HG03571 (cell line): Measurements from ENCODE around the gene SNX13.

Experiments
- ATAC-seq: cut with Tn5 transposase; IDR thresholded peaks from one replicate; pipeline ENCODE4 v1.9.1; 2021; ENCODE audit not compliant: unreplicated experiment

Gene SNX13

GRCh38 chr7:17946591-17946990 is 6.3 kb upstream of the SNX13 start:
- no peak for ATAC-seq

DNA sequence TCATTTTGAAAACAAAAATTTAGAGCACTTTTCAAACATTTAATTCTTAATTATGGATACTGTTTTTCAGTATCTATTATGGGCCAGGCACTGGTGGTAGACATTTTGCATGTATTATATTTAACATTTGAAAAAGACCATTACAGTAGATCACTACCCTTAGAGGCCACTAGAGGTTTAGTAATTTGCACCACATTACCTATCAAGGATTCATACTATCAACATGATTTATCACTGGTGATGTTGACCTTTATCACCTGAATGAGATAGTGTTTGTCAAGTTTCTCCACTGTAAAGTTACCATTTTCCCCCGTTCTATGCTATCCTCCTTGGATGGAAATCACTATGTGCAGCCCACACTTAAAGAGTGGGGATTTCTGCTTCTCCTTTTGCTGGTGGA is 4.4 kb upstream of the SNX13 start:
- ATAC-seq: no peak

DNA sequence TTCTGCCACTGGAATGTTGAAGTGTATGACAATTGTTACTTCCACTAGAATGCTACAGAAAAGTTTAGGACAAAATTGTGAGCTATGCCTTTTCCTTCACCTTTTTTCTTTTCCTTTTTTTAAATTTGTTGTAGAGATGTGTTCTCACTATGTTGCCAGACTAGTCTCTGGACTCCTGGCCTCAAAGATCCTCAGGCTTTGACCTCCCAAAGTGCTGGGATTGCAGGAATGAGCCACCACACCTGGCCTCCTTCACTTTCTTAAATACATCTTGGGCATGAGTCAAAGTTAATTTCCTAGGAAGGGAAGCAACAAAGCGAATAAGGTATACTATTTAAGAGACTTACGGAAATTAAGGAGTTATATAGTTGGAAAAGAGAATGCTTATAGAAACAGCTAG is 2.7 kb upstream of the SNX13 start:
- no peak for ATAC-seq

DNA sequence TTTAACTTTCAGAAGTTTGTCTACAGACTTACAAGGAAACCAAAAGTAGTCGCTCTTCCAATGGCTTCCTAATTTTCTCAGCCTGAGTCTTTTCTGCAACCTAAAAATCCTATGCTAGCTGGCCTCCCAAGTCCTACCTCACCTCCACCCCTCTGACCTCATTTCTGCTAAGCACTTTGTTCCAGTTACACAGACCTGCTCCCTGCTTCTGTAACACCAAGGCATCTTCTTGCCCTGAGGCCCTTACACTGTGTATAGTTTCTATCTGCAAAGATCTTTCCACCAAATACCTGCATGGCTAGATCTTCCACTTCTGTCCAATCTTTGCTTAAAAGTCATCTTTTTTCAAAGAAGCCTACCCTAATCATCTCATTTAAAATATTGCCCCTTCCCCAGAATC is 1.9 kb upstream of the SNX13 start:
- ATAC-seq: no peak

DNA sequence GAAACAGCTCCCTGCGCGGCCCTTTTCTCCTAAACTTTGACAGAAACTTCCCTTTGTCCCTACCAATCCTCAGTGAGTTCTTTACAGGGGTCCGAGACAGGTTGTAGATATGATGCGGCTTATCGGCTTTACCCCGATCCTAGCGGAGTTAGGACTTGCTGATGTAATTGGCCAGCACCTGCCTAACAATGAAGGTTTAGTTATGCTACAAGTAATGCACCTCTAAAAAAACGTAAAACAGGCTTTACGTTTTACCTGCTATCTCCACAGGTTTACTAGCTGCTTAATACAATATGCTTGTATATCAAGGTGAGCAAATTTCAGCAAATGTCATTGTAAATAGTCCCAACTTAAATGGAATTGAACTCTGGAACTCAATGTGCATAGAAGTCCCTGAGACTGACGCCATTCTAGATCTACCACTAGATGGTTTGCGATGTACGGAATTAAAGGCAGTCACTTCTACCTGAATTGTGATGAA is 697 bp upstream of the SNX13 start:
- no peak for ATAC-seq

DNA sequence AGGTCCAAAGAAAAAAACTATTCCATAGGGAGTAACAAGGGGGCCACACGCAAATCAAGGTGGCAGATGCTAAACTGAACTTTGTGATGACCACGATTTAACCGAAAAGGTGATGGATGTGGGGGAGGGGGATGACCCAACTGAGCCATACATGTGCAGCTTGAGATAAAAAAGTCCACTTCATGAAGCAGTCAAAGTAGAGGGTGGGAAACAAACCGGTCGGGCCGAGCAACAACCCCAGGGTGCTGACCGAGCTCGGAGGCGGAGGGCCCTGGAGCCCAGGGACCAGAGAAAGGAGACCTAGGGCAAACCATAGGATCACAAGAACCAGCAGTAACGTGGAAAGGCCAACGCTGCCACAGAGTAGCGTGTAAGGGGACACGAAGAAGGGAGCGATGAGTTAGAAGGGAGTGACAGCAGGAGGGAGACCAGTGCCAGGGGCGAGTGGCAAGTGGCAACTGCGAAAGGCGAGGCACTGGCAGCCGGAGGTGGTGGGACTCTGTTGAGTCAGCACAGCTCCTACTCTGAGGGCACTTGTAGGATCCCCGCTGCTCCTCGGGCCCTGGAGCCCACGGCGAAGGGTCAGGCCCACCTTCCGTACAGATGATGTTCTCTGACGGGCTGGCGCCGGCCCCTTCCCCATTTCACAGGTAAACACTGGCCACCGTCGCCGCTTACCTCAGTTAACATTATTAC is 540 bp downstream of the SNX13 start:
- peak; percentile 32 for ATAC-seq

DNA sequence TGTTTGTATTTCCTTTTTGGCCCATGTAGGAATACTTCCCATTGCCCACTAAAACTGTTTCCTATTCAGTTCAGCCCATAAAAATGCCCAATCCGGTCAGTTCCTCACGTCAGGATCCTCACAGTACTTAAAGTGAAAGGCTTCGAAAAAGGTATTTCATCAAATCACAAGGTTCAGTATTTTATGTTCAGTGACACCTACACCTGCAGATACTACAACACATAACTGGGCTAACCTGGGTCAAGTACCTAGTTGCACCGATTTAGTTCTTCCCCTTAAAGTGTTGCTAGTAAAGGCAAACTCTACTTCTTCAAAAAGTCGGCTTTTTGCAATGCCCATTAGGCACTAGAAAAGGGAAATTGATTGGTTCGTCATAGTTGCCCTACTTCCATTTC is 1.1 kb downstream of the SNX13 start:
- ATAC-seq: no peak

GRCh38 chr7:17937506-17938120 is 2.7 kb downstream of the SNX13 start:
- no peak for ATAC-seq

DNA sequence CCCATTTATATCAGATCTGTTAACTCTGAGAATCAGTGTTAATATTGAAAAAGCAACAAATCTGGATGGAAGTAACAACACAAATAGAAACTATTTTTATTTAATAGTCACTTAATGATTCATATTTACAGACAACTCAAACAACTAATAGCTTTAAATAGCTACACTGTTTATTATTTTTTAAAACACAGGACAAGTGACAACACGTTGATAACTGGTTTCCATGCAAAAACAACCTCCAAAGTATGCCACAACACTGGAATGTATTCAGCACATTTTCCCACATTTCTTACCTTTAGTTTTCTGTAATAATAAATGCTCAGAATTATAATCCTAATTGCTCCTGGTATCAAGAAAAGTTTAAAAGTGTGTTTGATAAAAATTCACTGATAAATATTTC is 4.0 kb downstream of the SNX13 start:
- ATAC-seq: no peak

DNA sequence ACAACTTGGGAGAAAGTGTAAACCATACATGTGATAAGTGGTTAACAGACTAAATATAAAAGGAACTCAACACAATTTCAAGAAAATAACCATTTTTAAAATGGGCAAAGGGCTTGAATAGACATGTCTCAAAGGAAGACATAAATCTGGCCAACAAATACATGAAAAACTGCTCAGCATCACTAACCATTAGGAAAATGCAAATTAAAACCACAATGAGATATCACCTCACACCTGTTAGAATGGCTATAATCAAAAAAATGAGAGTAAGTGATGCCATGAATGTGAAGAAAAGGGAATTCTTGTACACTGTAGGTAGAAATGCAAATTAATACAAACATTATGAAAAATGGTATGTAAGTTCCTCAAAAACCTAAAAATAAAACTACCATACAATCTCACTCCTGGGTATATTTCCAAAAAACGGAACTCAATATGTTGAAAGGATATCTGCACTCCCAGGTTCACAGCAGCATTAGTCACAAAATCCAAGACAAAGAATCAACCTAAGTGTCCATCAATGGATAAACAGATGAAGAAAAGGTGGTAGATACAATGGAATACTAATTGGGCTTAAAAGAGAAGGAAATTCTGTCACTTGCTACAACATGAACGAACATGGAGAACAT is 5.6 kb downstream of the SNX13 start:
- ATAC-seq: no peak

DNA sequence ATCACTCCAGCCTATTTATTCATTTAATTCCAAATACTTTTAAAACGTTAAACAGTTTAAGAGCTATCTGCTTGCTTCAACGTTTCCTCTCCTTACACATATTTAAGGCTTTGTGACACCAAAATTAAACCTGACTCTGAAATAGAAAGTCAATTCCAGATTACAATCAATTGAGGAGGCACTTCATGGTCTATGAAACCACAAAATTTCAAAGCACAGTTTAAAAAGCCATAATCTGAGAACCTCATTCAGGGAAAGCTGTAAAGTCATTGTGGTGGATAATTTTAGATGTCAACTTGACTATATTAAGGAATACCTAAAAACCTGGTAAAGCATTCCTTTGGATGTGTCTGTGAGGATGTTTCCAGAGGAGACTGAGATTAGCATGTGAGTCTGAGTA is 6.2 kb downstream of the SNX13 start:
- no peak for ATAC-seq

GRCh38 chr7:17932770-17933169 is 7.5 kb downstream of the SNX13 start:
- ATAC-seq: no peak

DNA sequence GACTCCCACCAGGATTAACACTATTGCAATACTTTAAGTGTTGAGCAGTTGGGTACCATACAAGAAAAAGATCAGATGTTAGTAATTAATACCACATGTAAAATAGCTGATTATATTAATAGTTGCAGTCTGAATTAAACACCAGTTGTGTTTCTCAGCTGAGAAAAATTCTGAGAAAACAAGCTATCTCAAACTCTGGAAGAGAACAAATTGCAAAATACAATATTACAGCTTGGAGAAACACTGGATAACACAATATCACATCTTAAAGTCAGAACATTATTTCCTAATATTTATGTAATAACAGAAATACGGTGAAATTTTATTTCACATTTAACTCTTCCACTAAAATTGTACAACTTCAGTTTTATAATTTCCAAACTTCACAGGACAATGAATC is 9.2 kb downstream of the SNX13 start:
- ATAC-seq: no peak

GRCh38 chr7:17930546-17930945 is 9.7 kb downstream of the SNX13 start:
- ATAC-seq: no peak

DNA sequence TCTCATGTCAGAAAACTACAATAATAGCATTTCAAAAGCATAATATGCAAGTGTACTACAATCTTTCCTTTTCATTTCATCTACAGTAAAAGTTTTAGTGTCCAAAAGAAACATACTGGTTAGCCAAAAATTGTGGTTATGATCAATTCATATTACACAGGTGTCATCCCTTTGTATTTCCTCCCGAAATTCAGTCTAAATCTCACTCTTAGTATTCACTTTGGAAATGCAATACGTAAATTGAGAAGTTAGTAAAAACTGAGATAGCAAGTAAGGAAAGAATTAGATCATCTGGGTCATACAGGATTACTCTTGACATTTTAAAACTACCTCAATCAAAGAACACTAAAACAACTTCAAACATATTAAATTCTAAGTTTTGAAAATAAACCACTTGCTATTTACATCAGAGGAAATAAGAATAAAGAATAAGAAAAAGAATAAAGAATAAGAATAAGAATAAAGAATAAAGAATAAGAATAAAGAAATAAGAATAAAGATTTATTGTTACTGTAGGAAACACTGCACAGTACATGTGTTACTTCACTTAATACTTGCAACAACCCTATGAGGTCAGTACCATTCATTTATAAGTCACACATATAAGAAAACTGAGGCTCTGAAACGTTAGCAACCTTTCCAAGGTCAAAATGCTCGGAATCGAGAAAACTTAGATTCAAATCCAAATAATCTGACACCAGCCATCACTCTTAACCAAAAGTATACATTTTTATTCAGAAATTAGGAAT is 10.5 kb downstream of the SNX13 start:
- no peak for ATAC-seq

DNA sequence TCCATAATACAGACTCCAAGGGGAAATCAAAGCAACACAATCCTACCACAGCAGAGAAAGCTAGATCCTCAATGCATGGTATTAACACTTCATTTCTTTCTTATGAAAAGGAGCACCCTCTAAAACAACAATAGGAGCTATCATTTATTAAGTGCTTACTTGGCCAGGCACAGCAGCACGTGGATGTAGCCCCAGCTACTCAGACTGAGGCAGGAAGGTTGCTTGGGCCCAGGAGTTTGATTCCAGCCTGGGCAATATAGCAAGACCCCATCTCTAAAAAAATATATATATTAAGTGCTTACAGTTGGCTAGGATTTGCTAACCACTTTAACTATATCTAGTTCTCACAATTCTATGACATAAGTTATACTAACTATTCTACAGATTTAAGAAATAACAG is 12.2 kb downstream of the SNX13 start:
- no peak for ATAC-seq

DNA sequence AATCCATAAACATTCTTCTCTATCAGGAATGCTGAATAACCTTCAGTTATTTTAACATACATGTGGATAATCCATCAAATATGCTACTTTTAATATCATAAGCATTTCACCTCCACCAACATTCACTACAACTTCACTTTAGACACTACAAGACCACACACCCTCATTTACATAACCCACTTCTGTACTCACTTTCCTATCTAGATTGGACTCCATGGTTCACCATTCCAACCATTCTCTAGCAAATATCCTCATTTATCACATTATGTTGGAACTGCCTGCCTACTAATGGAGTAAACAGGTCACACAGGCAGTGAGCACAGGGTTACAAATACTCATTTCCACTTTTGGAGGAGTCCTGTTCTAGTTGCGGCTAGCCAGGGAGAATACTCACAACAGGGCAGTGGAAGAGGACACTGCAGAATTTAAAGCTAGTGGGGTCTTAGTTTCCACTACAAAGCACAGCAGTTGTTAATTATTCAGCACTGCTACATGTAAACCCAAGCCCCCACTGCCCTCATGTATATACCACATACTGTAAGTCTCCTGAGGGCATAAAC is 18.4 kb downstream of the SNX13 start:
- no peak for ATAC-seq

DNA sequence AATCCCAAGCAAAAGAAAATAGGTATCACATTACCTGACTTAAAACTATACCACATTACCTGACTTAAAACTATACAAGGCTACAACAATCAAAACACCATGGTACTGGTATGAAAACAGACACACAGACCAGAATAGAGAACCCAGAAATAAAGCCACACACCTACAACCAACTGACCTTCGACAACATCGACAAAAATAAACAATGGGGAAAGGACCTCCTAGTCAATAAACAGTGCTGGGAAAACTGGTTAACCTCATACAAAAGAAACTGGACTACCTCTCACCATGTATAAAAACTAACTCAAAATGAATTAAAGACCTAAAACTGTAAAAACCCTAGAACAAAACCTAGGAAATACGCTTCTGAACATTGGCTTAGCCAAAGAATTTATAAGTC is 22.5 kb downstream of the SNX13 start:
- no peak for ATAC-seq

GRCh38 chr7:17916786-17917185 is 23.5 kb downstream of the SNX13 start:
- ATAC-seq: no peak

GRCh38 chr7:17915796-17916195 is 24.5 kb downstream of the SNX13 start:
- no peak for ATAC-seq

DNA sequence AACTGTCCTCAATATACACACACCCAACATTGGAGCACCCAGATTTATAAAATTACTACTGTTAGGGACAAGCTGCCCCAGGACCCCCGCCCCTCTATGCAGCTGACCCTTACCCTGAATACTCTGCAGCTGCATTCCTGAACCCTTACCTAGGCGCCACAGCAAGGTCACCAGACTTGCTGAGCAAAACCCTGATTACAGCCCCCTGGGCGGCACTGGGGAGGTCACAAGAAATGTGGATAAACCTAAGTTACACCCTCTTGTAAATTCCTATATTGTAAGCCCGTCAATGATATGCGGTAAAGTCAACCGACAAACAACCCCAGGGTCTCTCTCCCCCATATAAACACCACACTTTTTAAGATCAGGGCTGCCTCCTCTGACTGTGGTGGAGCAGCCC is 25.1 kb downstream of the SNX13 start:
- ATAC-seq: no peak
